Activated CD4-positive, CD25-positive, alpha-beta regulatory T cell treated with anti-CD3 and anti-CD28 coated beads, Interleukin-2, amount 50 U/mL, for 24 hours (primary cell): Measurements from ENCODE around the gene IFT22.
"Not testable (repeated sequence)": the region's sequence is repeated elsewhere in the genome, so short reads cannot be mapped to it uniquely, and the experiment has no call there.

Experiments used
- ATAC-seq, 2 donors: fragments of 150-1000 bp; cut with Tn5 transposase; one replicate each; pipeline ENCODE4 v1.10.0; 2021; ENCODE audit warnings: mild to moderate bottlenecking in 1 of 2, moderate library complexity in 1 of 2

IFT22 gene

GRCh38 chr7:101308245-101309085 is 13.1 kb downstream of the IFT22 start:
- ATAC-seq = peak; percentile 60 to 73

GRCh38 chr7:101306307-101306706 is 15.3 kb downstream of the IFT22 start:
- no peak for ATAC-seq

GRCh38 chr7:101303102-101303701 is 18.4 kb downstream of the IFT22 start:
- no peak for ATAC-seq

GRCh38 chr7:101302641-101303101 is 18.9 kb downstream of the IFT22 start:
- ATAC-seq = no peak

GRCh38 chr7:101300465-101301376 is 20.9 kb downstream of the IFT22 start:
- no peak for ATAC-seq

GRCh38 chr7:101299511-101300464 is 21.8 kb downstream of the IFT22 start:
- ATAC-seq = no peak

- no peak for ATAC-seq
Observed at GRCh38 chr7:101294832-101295121, 26.8 kb downstream of the IFT22 start.

- no peak for ATAC-seq
Observed at GRCh38 chr7:101294039-101294831, 27.4 kb downstream of the IFT22 start.

GRCh38 chr7:101293069-101294021 is 28.3 kb downstream of the IFT22 start:
- not testable (repeated sequence) for ATAC-seq

- not testable (repeated sequence) for ATAC-seq
Observed at GRCh38 chr7:101292566-101292965, 29.0 kb downstream of the IFT22 start.

GRCh38 chr7:101290186-101291037 is 31.2 kb downstream of the IFT22 start:
- peak in 1 of 2 donors; percentile 45 for ATAC-seq

- peak in 1 of 2 donors; percentile 27 for ATAC-seq
Observed at GRCh38 chr7:101289687-101290086, 31.9 kb downstream of the IFT22 start.

GRCh38 chr7:101288439-101288838 is 33.2 kb downstream of the IFT22 start:
- no peak for ATAC-seq

GRCh38 chr7:101287032-101287431 is 34.6 kb downstream of the IFT22 start:
- ATAC-seq = no peak

GRCh38 chr7:101285880-101286279 is 35.7 kb downstream of the IFT22 start:
- not testable (repeated sequence) for ATAC-seq

- no peak for ATAC-seq
Observed at GRCh38 chr7:101285171-101285570, 36.4 kb downstream of the IFT22 start.

GRCh38 chr7:101280912-101281311 is 40.7 kb downstream of the IFT22 start:
- ATAC-seq = not testable (repeated sequence)

- ATAC-seq = no peak
Observed at GRCh38 chr7:101278461-101279292, 42.9 kb downstream of the IFT22 start.
